HFFc6 (cell line): ENCODE results near the gene P2RY8. TPM values are rescaled to one million over a fixed set of nuclear protein-coding genes. Genes with fewer than 3 reads are reported as not detected.
"Not testable (repeated sequence)": the region's sequence is repeated elsewhere in the genome, so short reads cannot be mapped to it uniquely, and the experiment has no call there.

Experiments
- DNase-seq: peaks from one replicate; pipeline ENCODE4 v3.0.0-alpha.2; 2018
- H3K27ac Mint-ChIP-seq: 2 replicates; pipeline ENCODE4 v1.8.0; 2020; ENCODE audit warnings: mild to moderate bottlenecking, mixed read lengths
- H3K27me3 Mint-ChIP-seq: 2 replicates; pipeline ENCODE4 v1.8.0; 2021; ENCODE audit warnings: mild to moderate bottlenecking, moderate library complexity, mixed read lengths; ENCODE audit not compliant: insufficient read depth
- H3K36me3 Mint-ChIP-seq: 2 replicates; pipeline ENCODE4 v1.8.0; 2021; ENCODE audit warnings: low read depth, mixed read lengths
- H3K4me1 Mint-ChIP-seq: 2 replicates; pipeline ENCODE4 v1.8.0; 2020; ENCODE audit warnings: low read depth, mixed read lengths
- H3K4me3 Mint-ChIP-seq: 2 replicates; pipeline ENCODE4 v1.8.0; 2020; ENCODE audit warnings: mild to moderate bottlenecking, moderate library complexity, mixed read lengths
- H3K9me3 Mint-ChIP-seq: 2 replicates; pipeline ENCODE4 v1.8.0; 2020; ENCODE audit warnings: mild to moderate bottlenecking, mixed read lengths
- CTCF ChIP-seq: fragments of 200-600 bp; sonication (generic); IDR thresholded peaks from 2 replicates; pipeline ENCODE4 v1.5.0; 2021; ENCODE audit warnings: antibody characterized with exemption, mild to moderate bottlenecking
- total RNA-seq, 6 experiments: library from RNA; stranded (reverse); fragmentation: NEBNext Ultra II Directional; extraction: Animal tissue kit (Norgen Biotek cat#: 25700); gene quantifications; 2 replicates in 1 of 6; 3 replicates in 5 of 6; pipeline ENCODE4 v1.2.3, GENCODE V29; 2021

P2RY8 gene
- total RNA-seq, 6 experiments from 2014 or later: not detected

- no peak for TF ChIP-seq CTCF
- Mint-ChIP-seq H3K4me3 (no peak overlapping the region), H3K27me3 (peaks cover 3% of the 10 kb centered on the region), H3K9me3 (peaks cover 20% of the 10 kb centered on the region), H3K4me1 (no peaks in the 10 kb centered on the region), H3K27ac (no peak overlapping the region), H3K36me3 (peaks cover 40% of the 10 kb centered on the region)
- no peak for DNase-seq
These were observed 109.2 kb downstream of the P2RY8 start for GRCh38 chrX:1427756-1428155.

- peaks cover 55% of the 10 kb centered on the region for H3K36me3 Mint-ChIP-seq
- not testable (repeated sequence) for H3K4me1 Mint-ChIP-seq, DNase-seq, H3K4me3 Mint-ChIP-seq, H3K27ac Mint-ChIP-seq, H3K27me3 Mint-ChIP-seq
- H3K9me3 Mint-ChIP-seq: peaks cover 34% of the 10 kb centered on the region
These were observed 110.7 kb downstream of the P2RY8 start for GRCh38 chrX:1426321-1426720.

- peaks cover 38% of the 10 kb centered on the region for H3K9me3 Mint-ChIP-seq
- no peaks in the 10 kb centered on the region for H3K4me1 Mint-ChIP-seq
- peaks cover 7% of the 10 kb centered on the region for H3K27me3 Mint-ChIP-seq
- no peak for DNase-seq
- H3K27ac Mint-ChIP-seq: no peak overlapping the region
- H3K4me3 Mint-ChIP-seq: no peak overlapping the region
- no peak for TF ChIP-seq CTCF
- peaks cover 56% of the 10 kb centered on the region for H3K36me3 Mint-ChIP-seq
These were observed 111.6 kb downstream of the P2RY8 start for GRCh38 chrX:1425381-1425780.

GRCh38 chrX:1424147-1424851 is 112.7 kb downstream of the P2RY8 start:
- H3K36me3 Mint-ChIP-seq: peaks cover 63% of the 10 kb centered on the region
- TF ChIP-seq CTCF: no peak
- H3K27ac Mint-ChIP-seq: no peak overlapping the region
- H3K4me1 Mint-ChIP-seq: no peaks in the 10 kb centered on the region
- peaks cover 11% of the 10 kb centered on the region for H3K27me3 Mint-ChIP-seq
- no peak overlapping the region for H3K4me3 Mint-ChIP-seq
- no peak for DNase-seq
- H3K9me3 Mint-ChIP-seq: peaks cover 46% of the 10 kb centered on the region

GRCh38 chrX:1423215-1423614 is 113.8 kb downstream of the P2RY8 start:
- no peak for DNase-seq
- Mint-ChIP-seq H3K9me3 (peaks cover 46% of the 10 kb centered on the region), H3K36me3 (peaks cover 63% of the 10 kb centered on the region), H3K4me3 (no peak overlapping the region), H3K4me1 (no peaks in the 10 kb centered on the region), H3K27me3 (peaks cover 11% of the 10 kb centered on the region), H3K27ac (no peak overlapping the region)
- no peak for TF ChIP-seq CTCF

GRCh38 chrX:1422135-1422465 is 114.9 kb downstream of the P2RY8 start:
- peaks cover 46% of the 10 kb centered on the region for H3K9me3 Mint-ChIP-seq
- H3K27me3 Mint-ChIP-seq: peaks cover 11% of the 10 kb centered on the region
- DNase-seq: no peak
- H3K4me1 Mint-ChIP-seq: no peaks in the 10 kb centered on the region
- no peak overlapping the region for H3K27ac Mint-ChIP-seq
- no peak for TF ChIP-seq CTCF
- H3K4me3 Mint-ChIP-seq: no peak overlapping the region
- peaks cover 59% of the 10 kb centered on the region for H3K36me3 Mint-ChIP-seq
